ENCODE results near the gene JPH3. TPM values are rescaled to one million over a fixed set of nuclear protein-coding genes. Genes with fewer than 3 reads are reported as not detected.

The JPH3 gene
- total and polyA plus RNA-seq, 10 of the 15 experiments (the other 5 are each of a cell fraction or from before 2014, with no cell fraction given) = 0.05 TPM; not detected in 9

GRCh38 chr16:87608400-87608985 is 6.2 kb downstream of the JPH3 start:
- intact Hi-C loops (cut with micrococcal nuclease; ENCODE audit: unreplicated experiment) (no loop called here), in situ Hi-C loops (cut with MboI) (no loop called here)
- FAIRE-seq = no peak
- DNase-seq (ENCODE audit: low read depth, low spot score) = no peak
- Histone ChIP-seq H3K9me3 (replicated peaks; ENCODE audit: control insufficient read depth, insufficient read depth, low read length) (no peaks in the 10 kb centered on the region), H3K4me2 (ENCODE audit: control insufficient read depth, insufficient read depth) (no peak overlapping the region), H3K36me3 (ENCODE audit: control insufficient read depth in 2 of 2, insufficient read depth in 2 of 2, low read length in 1 of 2) (no peaks in the 10 kb centered on the region), H3K79me2 (ENCODE audit: control insufficient read depth, insufficient read depth, low read length) (no peaks in the 10 kb centered on the region), H3K9ac (ENCODE audit: control insufficient read depth, insufficient read depth, low read length) (no peak overlapping the region), H3K4me1 (ENCODE audit: control insufficient read depth, insufficient read depth, low read length) (no peaks in the 10 kb centered on the region), H3K4me3 (no peak overlapping the region), H4K20me1 (ENCODE audit: control insufficient read depth, insufficient read depth) (no peaks in the 10 kb centered on the region), H3K27me3 (replicated peaks in 1 of 2; ENCODE audit: control insufficient read depth in 2 of 2, insufficient read depth in 2 of 2, low read length in 1 of 2) (peaks cover 0 to 2% of the 10 kb centered on the region in 2 experiments; a peak in 3 of 4 replicates), H3K27ac (ENCODE audit: control insufficient read depth, insufficient read depth) (no peak overlapping the region), H2AFZ (ENCODE audit: control insufficient read depth, low read depth, low read length) (no peak overlapping the region)
- ChIA-PET POLR2A (no interaction called here), CTCF (no interaction called here), SMC1A (ENCODE audit: uncharacterized antibody, unreplicated experiment) (no interaction called here), RAD21 (ENCODE audit: unreplicated experiment) (no interaction called here)
- no peak for TF ChIP-seq ZNF384 (IDR thresholded peaks at IDR 0.05; ENCODE audit: borderline replicate concordance, low read depth, low read length)
- TF ChIP-seq REST (IDR thresholded peaks at IDR 0.05; ENCODE audit: low read depth, low read length) = peak; percentile 93
- ATAC-seq = peak; percentile 48; the same call in 1 of the 3 replicates
- no TSS peak for BruUV-seq (replicated peaks)
- WGBS (ENCODE audit: insufficient coverage, insufficient replicate concordance, low lambda C conversion rate, missing lambda C conversion rate) = 53% methylated on average over 20 of the region's 20 CpGs

GRCh38 chr16:87610026-87610425 is 7.7 kb downstream of the JPH3 start:
- FAIRE-seq (no peak), ATAC-seq (no peak), DNase-seq (ENCODE audit: low read depth, low spot score) (no peak)
- H3K27me3 ChIP-seq (replicated peaks in 1 of 2; ENCODE audit: control insufficient read depth in 2 of 2, insufficient read depth in 2 of 2, low read length in 1 of 2) = no peaks in the 10 kb centered on the region; a peak in 2 of 4 replicates
- H3K27ac ChIP-seq (ENCODE audit: control insufficient read depth, insufficient read depth) = no peak overlapping the region
- no peak overlapping the region for H2AFZ ChIP-seq (ENCODE audit: control insufficient read depth, low read depth, low read length)
- H3K4me3 ChIP-seq = no peak overlapping the region
- H4K20me1 ChIP-seq (ENCODE audit: control insufficient read depth, insufficient read depth) = no peaks in the 10 kb centered on the region
- no peak overlapping the region for H3K9ac ChIP-seq (ENCODE audit: control insufficient read depth, insufficient read depth, low read length)
- in situ Hi-C loops (cut with MboI) (no loop called here), intact Hi-C loops (cut with micrococcal nuclease; ENCODE audit: unreplicated experiment) (no loop called here)
- CTCF ChIA-PET = no interaction called here
- POLR2A ChIA-PET = no interaction called here
- RAD21 ChIA-PET (ENCODE audit: unreplicated experiment) = no interaction called here
- no peaks in the 10 kb centered on the region for H3K79me2 ChIP-seq (ENCODE audit: control insufficient read depth, insufficient read depth, low read length)
- H3K4me2 ChIP-seq (ENCODE audit: control insufficient read depth, insufficient read depth) = no peak overlapping the region
- SMC1A ChIA-PET (ENCODE audit: uncharacterized antibody, unreplicated experiment) = interaction anchor here (0.6 kb wide), 1 partner anchor 70 kb away, joined by 3 read pairs; no protein-coding TSS in a partner anchor
- H3K4me1 ChIP-seq (ENCODE audit: control insufficient read depth, insufficient read depth, low read length) = no peaks in the 10 kb centered on the region
- WGBS (ENCODE audit: insufficient coverage, insufficient replicate concordance, low lambda C conversion rate, missing lambda C conversion rate) = 47% methylated on average over 9 of the region's 9 CpGs
- H3K36me3 ChIP-seq (ENCODE audit: control insufficient read depth in 2 of 2, insufficient read depth in 2 of 2, low read length in 1 of 2) = no peaks in the 10 kb centered on the region
- no peaks in the 10 kb centered on the region for H3K9me3 ChIP-seq (replicated peaks; ENCODE audit: control insufficient read depth, insufficient read depth, low read length)
- no TSS peak for BruUV-seq (replicated peaks)
- TF ChIP-seq SREBF1 (IDR thresholded peaks at IDR 0.05; ENCODE audit: low read length) = no peak
- TF ChIP-seq DPF2 (IDR thresholded peaks at IDR 0.05) = no peak
- TF ChIP-seq MAX (IDR thresholded peaks at IDR 0.05; ENCODE audit: low read depth, low read length) = no peak
- no peak for TF ChIP-seq SUPT20H (IDR thresholded peaks at IDR 0.05; ENCODE audit: borderline replicate concordance, control insufficient read depth, low read depth, low read length)
- TF ChIP-seq FOXM1 (IDR thresholded peaks at IDR 0.05; ENCODE audit: low read depth, low read length) = no peak
- TF ChIP-seq MXI1 (IDR thresholded peaks at IDR 0.05; ENCODE audit: low read depth, low read length) = no peak
- no peak for TF ChIP-seq PAX5 (IDR thresholded peaks at IDR 0.05; ENCODE audit: borderline replicate concordance, low read depth, low read length)
- no peak for TF ChIP-seq CREM (IDR thresholded peaks at IDR 0.05; ENCODE audit: low read depth)
- TF ChIP-seq, protein P1, sequence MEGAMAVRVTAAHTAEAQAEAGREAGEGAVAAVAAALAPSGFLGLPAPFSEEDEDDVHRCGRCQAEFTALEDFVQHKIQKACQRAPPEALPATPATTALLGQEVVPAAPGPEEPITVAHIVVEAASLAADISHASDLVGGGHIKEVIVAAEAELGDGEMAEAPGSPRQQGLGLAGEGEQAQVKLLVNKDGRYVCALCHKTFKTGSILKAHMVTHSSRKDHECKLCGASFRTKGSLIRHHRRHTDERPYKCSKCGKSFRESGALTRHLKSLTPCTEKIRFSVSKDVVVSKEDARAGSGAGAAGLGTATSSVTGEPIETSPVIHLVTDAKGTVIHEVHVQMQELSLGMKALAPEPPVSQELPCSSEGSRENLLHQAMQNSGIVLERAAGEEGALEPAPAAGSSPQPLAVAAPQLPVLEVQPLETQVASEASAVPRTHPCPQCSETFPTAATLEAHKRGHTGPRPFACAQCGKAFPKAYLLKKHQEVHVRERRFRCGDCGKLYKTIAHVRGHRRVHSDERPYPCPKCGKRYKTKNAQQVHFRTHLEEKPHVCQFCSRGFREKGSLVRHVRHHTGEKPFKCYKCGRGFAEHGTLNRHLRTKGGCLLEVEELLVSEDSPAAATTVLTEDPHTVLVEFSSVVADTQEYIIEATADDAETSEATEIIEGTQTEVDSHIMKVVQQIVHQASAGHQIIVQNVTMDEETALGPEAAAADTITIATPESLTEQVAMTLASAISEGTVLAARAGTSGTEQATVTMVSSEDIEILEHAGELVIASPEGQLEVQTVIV (IDR thresholded peaks at IDR 0.05; ENCODE audit: borderline replicate concordance, partially characterized antibody) = no peak
- TF ChIP-seq ZNF217 (IDR thresholded peaks at IDR 0.05) = no peak

Data from GM12878 (cell line).